ENCODE measurements around the gene SLC12A5.

GRCh38 chr20:46104262-46104661 lies 75.2 kb downstream of the SLC12A5 start:
- TF ChIP-seq CTCF (conservative IDR thresholded peaks at IDR 0.05 in 1 of 2, IDR thresholded peaks at IDR 0.05 in 1 of 2; ENCODE audit: low read depth in 1 of 2, low read length in 2 of 2) (no peak), EZH2 (IDR thresholded peaks at IDR 0.05; ENCODE audit: low read length, missing control alignments) (no peak)
